ENCODE data around the gene PDC. TPM values are rescaled to one million over a fixed set of nuclear protein-coding genes. Genes with fewer than 3 reads are reported as not detected.

Gene PDC
- total and polyA plus RNA-seq, 10 of the 15 experiments (the other 5 are each of a cell fraction or from before 2014, with no cell fraction given): 0.11 TPM; not detected in 9

DNA sequence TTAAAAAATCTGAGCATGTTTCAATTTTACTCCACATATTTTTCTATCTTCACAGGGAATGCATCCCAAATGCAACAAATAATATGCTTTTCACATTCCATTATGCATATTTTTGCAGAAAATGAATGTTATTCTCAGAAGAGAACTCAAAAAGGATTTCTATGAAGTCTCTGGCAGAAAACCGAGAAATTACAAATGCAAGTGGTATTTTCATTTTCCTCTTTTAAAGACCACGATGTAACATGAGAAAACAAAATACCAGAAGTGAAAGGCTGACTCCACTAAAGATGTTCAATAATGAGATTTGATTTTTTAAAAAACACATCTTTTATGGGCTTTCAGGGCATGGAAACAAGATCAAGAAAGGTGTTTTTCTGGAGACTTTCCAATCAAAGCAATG lies 5.0 kb upstream of the PDC start:
- SMC1A ChIA-PET (ENCODE audit: uncharacterized antibody, unreplicated experiment): no interaction called here
- Histone ChIP-seq H3K9ac (ENCODE audit: control insufficient read depth, insufficient read depth, low read length) (no peak overlapping the region), H3K9me3 (replicated peaks; ENCODE audit: control insufficient read depth, insufficient read depth, low read length) (no peaks in the 10 kb centered on the region), H3K27me3 (replicated peaks in 1 of 2; ENCODE audit: control insufficient read depth in 2 of 2, insufficient read depth in 2 of 2, low read length in 1 of 2) (no peaks in the 10 kb centered on the region), H4K20me1 (ENCODE audit: control insufficient read depth, insufficient read depth) (no peaks in the 10 kb centered on the region), H3K79me2 (ENCODE audit: control insufficient read depth, insufficient read depth, low read length) (no peaks in the 10 kb centered on the region), H3K4me2 (ENCODE audit: control insufficient read depth, insufficient read depth) (no peak overlapping the region), H3K27ac (ENCODE audit: control insufficient read depth, insufficient read depth) (no peak overlapping the region), H2AFZ (ENCODE audit: control insufficient read depth, low read depth, low read length) (no peak overlapping the region), H3K36me3 (ENCODE audit: control insufficient read depth in 2 of 2, insufficient read depth in 2 of 2, low read length in 1 of 2) (no peaks in the 10 kb centered on the region), H3K4me1 (ENCODE audit: control insufficient read depth, insufficient read depth, low read length) (no peaks in the 10 kb centered on the region; the same call in 1 of the 2 replicates), H3K4me3 (no peak overlapping the region)
- CTCF ChIA-PET: interaction anchor here (1.4 kb wide), 1 partner anchor 140 kb away, joined by 5 read pairs; no protein-coding TSS in a partner anchor
- TF ChIP-seq, protein P1, sequence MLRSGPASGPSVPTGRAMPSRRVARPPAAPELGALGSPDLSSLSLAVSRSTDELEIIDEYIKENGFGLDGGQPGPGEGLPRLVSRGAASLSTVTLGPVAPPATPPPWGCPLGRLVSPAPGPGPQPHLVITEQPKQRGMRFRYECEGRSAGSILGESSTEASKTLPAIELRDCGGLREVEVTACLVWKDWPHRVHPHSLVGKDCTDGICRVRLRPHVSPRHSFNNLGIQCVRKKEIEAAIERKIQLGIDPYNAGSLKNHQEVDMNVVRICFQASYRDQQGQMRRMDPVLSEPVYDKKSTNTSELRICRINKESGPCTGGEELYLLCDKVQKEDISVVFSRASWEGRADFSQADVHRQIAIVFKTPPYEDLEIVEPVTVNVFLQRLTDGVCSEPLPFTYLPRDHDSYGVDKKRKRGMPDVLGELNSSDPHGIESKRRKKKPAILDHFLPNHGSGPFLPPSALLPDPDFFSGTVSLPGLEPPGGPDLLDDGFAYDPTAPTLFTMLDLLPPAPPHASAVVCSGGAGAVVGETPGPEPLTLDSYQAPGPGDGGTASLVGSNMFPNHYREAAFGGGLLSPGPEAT (IDR thresholded peaks at IDR 0.05; ENCODE audit: low read depth): no peak
- TF ChIP-seq TAF1 (IDR thresholded peaks at IDR 0.05; ENCODE audit: borderline replicate concordance, low read depth, low read length): no peak
- TF ChIP-seq, protein P2, sequence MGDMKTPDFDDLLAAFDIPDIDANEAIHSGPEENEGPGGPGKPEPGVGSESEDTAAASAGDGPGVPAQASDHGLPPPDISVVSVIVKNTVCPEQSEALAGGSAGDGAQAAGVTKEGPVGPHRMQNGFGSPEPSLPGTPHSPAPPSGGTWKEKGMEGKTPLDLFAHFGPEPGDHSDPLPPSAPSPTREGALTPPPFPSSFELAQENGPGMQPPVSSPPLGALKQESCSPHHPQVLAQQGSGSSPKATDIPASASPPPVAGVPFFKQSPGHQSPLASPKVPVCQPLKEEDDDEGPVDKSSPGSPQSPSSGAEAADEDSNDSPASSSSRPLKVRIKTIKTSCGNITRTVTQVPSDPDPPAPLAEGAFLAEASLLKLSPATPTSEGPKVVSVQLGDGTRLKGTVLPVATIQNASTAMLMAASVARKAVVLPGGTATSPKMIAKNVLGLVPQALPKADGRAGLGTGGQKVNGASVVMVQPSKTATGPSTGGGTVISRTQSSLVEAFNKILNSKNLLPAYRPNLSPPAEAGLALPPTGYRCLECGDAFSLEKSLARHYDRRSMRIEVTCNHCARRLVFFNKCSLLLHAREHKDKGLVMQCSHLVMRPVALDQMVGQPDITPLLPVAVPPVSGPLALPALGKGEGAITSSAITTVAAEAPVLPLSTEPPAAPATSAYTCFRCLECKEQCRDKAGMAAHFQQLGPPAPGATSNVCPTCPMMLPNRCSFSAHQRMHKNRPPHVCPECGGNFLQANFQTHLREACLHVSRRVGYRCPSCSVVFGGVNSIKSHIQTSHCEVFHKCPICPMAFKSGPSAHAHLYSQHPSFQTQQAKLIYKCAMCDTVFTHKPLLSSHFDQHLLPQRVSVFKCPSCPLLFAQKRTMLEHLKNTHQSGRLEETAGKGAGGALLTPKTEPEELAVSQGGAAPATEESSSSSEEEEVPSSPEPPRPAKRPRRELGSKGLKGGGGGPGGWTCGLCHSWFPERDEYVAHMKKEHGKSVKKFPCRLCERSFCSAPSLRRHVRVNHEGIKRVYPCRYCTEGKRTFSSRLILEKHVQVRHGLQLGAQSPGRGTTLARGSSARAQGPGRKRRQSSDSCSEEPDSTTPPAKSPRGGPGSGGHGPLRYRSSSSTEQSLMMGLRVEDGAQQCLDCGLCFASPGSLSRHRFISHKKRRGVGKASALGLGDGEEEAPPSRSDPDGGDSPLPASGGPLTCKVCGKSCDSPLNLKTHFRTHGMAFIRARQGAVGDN (IDR thresholded peaks at IDR 0.05): no peak
- TF ChIP-seq RFX5 (IDR thresholded peaks at IDR 0.05; ENCODE audit: low read depth, low read length): no peak
- TF ChIP-seq ZBED1 (IDR thresholded peaks at IDR 0.05; ENCODE audit: borderline replicate concordance): no peak
- no peak for TF ChIP-seq CHD1 (IDR thresholded peaks at IDR 0.05; ENCODE audit: low read depth, low read length)
- TF ChIP-seq ASH2L (IDR thresholded peaks at IDR 0.05; ENCODE audit: borderline replicate concordance, low read depth): no peak
- no peak for TF ChIP-seq PAX8 (IDR thresholded peaks at IDR 0.05)
- TF ChIP-seq NBN (IDR thresholded peaks at IDR 0.05): no peak
- no peak for TF ChIP-seq KLF5 (IDR thresholded peaks at IDR 0.05; ENCODE audit: partially characterized antibody)
- TF ChIP-seq GABPA (IDR thresholded peaks at IDR 0.05; ENCODE audit: low read depth): no peak
- TF ChIP-seq, protein P3, sequence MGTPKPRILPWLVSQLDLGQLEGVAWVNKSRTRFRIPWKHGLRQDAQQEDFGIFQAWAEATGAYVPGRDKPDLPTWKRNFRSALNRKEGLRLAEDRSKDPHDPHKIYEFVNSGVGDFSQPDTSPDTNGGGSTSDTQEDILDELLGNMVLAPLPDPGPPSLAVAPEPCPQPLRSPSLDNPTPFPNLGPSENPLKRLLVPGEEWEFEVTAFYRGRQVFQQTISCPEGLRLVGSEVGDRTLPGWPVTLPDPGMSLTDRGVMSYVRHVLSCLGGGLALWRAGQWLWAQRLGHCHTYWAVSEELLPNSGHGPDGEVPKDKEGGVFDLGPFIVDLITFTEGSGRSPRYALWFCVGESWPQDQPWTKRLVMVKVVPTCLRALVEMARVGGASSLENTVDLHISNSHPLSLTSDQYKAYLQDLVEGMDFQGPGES (IDR thresholded peaks at IDR 0.05): no peak
- no peak for TF ChIP-seq CBFB (IDR thresholded peaks at IDR 0.05; ENCODE audit: low read depth)
- no peak for TF ChIP-seq BRCA1 (IDR thresholded peaks at IDR 0.05; ENCODE audit: low read depth, low read length)
- TF ChIP-seq, protein P4, sequence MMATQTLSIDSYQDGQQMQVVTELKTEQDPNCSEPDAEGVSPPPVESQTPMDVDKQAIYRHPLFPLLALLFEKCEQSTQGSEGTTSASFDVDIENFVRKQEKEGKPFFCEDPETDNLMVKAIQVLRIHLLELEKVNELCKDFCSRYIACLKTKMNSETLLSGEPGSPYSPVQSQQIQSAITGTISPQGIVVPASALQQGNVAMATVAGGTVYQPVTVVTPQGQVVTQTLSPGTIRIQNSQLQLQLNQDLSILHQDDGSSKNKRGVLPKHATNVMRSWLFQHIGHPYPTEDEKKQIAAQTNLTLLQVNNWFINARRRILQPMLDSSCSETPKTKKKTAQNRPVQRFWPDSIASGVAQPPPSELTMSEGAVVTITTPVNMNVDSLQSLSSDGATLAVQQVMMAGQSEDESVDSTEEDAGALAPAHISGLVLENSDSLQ (IDR thresholded peaks at IDR 0.05): no peak
- no peak for TF ChIP-seq GATAD2B (conservative IDR thresholded peaks at IDR 0.05; ENCODE audit: low read depth)
- no peak for TF ChIP-seq ZNF217 (IDR thresholded peaks at IDR 0.05)
- no peak for TF ChIP-seq HDAC6 (IDR thresholded peaks at IDR 0.05; ENCODE audit: unreplicated experiment)
- 0% methylated on average over 2 of the region's 2 CpGs for WGBS (ENCODE audit: insufficient coverage, insufficient replicate concordance, low lambda C conversion rate, missing lambda C conversion rate)
- DNase-seq (ENCODE audit: low read depth, low spot score): no peak
- no TSS peak for BruUV-seq (replicated peaks)
- intact Hi-C loops (cut with micrococcal nuclease; ENCODE audit: unreplicated experiment): no loop called here
- in situ Hi-C loops (cut with MboI): no loop called here
- POLR2A ChIA-PET: no interaction called here
- no peak for ATAC-seq
- FAIRE-seq: no peak
- RAD21 ChIA-PET (ENCODE audit: unreplicated experiment): interaction anchor here (1.4 kb wide), 1 partner anchor 257 kb away, joined by 3 read pairs; no protein-coding TSS in a partner anchor
